CD4-positive, alpha-beta T cell treated with Interleukin-1 beta for 1 hour (primary cell): ENCODE data around the gene KATNAL2.
A peak's percentile ranks its signal among the peaks of the same experiment; 100 is the strongest.
"Not testable (repeated sequence)": the region's sequence is repeated elsewhere in the genome, so short reads cannot be mapped to it uniquely, and the experiment has no call there.

Experiments
- DNase-seq, 2 donors: peaks; one replicate each; pipeline ENCODE4 v3.0.0-alpha.2; 2020 to 2022

The KATNAL2 gene

GRCh38 chr18:46939998-46940571, 22.7 kb downstream of the KATNAL2 start:
- no peak for DNase-seq

GRCh38 chr18:46942646-46943045, 25.2 kb downstream of the KATNAL2 start:
- no peak for DNase-seq

GRCh38 chr18:46946656-46947282, 29.4 kb downstream of the KATNAL2 start:
- peak; percentile 54 to 65 for DNase-seq

- peak in 1 of 2 donors; percentile 7 for DNase-seq
These were observed 32.8 kb downstream of the KATNAL2 start for GRCh38 chr18:46950064-46950656.

GRCh38 chr18:46953195-46953594, 35.8 kb downstream of the KATNAL2 start:
- DNase-seq, result no peak

GRCh38 chr18:46958209-46958608, 40.8 kb downstream of the KATNAL2 start:
- DNase-seq, result no peak

- DNase-seq, result not testable (repeated sequence)
These were observed 46.5 kb downstream of the KATNAL2 start for GRCh38 chr18:46963656-46964578.

- DNase-seq, result not testable (repeated sequence)
These were observed 47.3 kb downstream of the KATNAL2 start for GRCh38 chr18:46964579-46965293.

GRCh38 chr18:46966266-46966665, 48.9 kb downstream of the KATNAL2 start:
- not testable (repeated sequence) for DNase-seq

- not testable (repeated sequence) for DNase-seq
These were observed 52.1 kb downstream of the KATNAL2 start for GRCh38 chr18:46969551-46969950.

GRCh38 chr18:47019870-47020269, 102.5 kb downstream of the KATNAL2 start:
- not testable (repeated sequence) for DNase-seq

GRCh38 chr18:47020757-47021156, 103.4 kb downstream of the KATNAL2 start:
- DNase-seq, result not testable (repeated sequence)

GRCh38 chr18:47022821-47023220, 105.4 kb downstream of the KATNAL2 start:
- DNase-seq, result not testable (repeated sequence)

- DNase-seq, result not testable (repeated sequence)
These were observed 106.5 kb downstream of the KATNAL2 start for GRCh38 chr18:47023769-47024465.

GRCh38 chr18:47025557-47026174, 108.3 kb downstream of the KATNAL2 start:
- DNase-seq, result not testable (repeated sequence)

GRCh38 chr18:47028738-47029137, 111.3 kb downstream of the KATNAL2 start:
- not testable (repeated sequence) for DNase-seq

- DNase-seq, result not testable (repeated sequence)
These were observed 112.4 kb downstream of the KATNAL2 start for GRCh38 chr18:47029684-47030353.

- not testable (repeated sequence) for DNase-seq
These were observed 113.5 kb downstream of the KATNAL2 start for GRCh38 chr18:47030887-47031286.

GRCh38 chr18:47032945-47033344, 115.5 kb downstream of the KATNAL2 start:
- DNase-seq, result no peak

- not testable (repeated sequence) for DNase-seq
These were observed 117.2 kb downstream of the KATNAL2 start for GRCh38 chr18:47034591-47034990.
